Measurements from ENCODE around the gene CFAP73.
"Not testable (repeated sequence)": the region's sequence is repeated elsewhere in the genome, so short reads cannot be mapped to it uniquely, and the experiment has no call there.

The CFAP73 gene

DNA sequence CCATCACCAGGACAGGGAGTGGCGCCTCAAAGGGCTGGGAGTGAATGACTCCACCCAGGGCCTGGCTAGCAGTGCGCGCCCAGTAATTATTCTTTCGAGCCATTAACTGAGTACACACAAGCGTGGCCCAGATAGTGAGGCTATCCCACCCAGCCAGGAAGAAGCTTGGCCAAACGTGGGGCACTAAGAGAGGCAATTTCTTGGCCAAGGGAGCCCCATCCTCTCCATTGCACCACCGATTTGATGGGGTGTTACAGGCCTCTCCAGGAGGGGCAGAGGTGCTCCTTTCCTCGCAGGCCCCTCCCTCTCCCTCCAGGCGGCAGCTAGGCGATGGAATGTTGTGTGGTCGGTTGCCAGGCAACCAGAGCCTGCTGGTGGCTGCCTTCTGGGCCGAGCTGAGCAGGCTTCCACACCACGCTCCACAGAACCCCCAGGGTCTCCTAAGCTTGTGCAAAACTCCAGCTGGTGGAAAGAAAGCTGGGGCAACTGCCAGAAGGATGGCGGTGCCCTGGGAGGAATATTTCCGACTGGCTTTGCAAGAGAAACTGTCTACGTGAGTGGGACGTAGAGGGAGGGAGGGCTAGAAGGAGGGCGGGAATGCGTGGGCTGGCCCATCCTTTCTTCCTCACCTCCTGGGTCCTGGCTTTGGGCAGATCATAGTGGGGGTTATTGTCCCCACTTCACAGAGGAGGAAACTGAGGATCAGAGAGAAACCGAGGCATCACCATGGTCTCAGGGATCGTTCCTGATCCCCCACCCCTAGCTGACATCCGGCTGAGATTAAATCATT, at the start of gene CFAP73:
Gene CFAP73 (plus strand): TSS at position 364 of the 790 bp plus-strand sequence. CDS start 134 bp downstream, at position 498.
- DNase-seq (ENCODE audit: low spot score), result peak; percentile 80

DNA sequence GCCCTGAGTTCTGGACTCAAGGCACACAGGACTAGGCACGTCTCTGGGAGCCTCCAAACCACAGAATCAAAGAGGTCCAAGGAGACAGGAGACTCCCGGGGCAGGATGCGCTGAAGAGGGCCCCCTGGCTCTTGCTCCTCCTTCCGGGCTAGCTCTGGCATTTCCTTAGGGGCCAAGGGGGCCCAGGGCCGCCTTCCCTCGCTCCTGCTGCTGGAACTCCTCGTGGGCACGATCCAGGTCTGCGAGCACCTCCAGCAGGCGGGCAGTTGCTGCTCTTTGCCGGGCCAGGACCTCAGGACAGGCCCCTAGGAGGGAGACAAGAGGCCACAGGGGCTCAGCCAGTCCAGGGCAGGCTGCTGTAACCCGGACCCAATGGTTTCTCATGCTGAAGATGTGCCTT, 49.8 kb upstream of the CFAP73 start:
- DNase-seq (ENCODE audit: low spot score), result no peak

DNA sequence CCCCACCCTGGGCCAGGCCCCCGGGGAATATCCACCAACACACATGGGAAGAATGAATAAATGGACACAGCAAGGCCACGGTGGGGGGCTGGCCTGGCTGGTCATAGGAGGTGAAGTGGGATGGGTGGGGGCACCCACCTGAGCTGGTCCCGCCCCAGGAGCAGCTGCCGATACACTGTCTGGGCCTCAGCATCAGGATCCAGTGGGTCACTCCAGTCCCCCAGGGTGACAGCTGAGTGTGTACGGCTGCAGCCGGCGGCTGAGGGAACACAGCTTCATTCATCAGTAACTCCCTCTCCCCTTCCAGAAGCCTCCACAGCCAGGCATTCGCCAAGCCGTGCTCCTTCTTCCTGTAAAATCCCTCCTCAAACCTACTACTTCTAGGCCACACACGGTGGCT, 47.8 kb upstream of the CFAP73 start:
- no peak for DNase-seq (ENCODE audit: low spot score)

DNA sequence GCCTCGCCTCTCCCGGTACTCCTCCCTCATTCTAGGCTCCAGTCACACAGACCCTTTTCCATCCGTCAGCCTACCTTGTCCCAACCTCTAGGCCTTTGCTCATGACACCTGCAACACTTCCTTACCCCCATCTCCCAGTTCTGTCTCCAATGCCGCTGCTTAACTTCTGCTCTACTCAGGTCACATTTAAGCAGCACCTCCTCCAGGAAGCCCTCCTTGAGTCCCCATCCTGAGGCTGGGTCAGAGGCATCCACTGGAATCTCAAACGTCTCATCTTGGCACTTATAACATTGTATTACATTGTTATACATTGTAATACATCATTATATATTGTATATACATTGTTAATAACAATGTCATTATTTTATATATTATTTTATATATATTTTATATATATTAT, 46.7 kb upstream of the CFAP73 start:
- DNase-seq (ENCODE audit: low spot score), result no peak

DNA sequence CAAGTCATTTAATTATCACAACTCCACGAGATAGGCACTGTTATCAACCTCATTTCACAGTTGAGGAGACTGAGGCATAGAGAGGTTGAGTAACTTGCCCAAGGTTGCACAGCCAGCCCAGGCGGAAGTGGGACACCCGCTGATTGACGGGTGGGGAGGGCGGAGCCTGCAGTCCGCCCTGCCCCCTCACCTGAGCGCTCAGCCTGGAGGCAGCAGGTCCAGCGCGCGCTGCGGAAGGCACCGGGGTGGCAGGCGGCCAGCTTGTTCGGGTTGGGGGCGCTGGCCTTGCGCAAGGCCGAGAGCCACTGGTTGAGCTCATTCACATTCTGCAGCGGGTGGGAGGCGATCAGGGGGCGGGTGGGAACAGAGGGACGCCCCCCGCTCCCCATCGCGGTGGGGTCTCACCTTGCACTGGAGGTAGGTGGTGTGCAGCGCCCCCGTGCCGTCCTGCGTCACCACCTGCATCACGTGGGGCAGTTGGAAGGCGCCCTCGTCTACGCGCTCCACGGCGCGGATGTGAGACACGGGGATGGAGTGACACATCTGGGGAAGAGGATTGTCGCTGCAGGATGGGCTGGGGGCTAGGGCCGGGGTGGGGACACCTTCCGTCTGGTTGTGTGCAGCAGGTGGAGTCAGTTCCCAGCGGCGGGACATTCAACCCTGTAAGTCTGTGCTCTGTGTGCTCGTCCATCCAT, 45.6 kb upstream of the CFAP73 start:
- DNase-seq (ENCODE audit: low spot score), result peak; percentile 13

DNA sequence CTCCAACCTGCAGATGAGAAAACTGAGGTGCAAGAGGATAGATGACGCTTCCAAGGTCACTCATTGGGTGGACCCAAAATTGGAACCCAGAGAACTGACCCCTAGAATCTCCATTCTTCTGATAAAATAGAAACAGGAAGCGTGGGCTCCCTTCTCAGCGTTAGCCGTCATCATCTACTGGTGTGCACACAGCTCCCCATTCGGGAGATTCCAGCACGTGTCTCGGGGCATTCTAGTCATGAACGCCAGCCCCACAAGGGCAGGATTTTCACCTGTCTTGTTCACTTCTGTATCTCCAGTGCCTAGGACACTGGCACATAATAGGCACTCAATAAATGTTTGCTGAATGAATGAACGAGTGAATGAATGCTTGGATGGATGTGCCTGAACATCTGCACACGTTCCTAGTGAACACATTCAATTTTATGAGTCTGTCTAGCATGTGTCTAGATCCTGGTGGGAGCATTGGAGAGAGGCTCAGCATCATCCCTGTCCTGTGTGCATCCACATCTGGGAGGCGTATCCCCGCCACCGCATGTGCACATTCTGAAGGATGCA, 44.5 kb upstream of the CFAP73 start:
- DNase-seq (ENCODE audit: low spot score), result no peak

DNA sequence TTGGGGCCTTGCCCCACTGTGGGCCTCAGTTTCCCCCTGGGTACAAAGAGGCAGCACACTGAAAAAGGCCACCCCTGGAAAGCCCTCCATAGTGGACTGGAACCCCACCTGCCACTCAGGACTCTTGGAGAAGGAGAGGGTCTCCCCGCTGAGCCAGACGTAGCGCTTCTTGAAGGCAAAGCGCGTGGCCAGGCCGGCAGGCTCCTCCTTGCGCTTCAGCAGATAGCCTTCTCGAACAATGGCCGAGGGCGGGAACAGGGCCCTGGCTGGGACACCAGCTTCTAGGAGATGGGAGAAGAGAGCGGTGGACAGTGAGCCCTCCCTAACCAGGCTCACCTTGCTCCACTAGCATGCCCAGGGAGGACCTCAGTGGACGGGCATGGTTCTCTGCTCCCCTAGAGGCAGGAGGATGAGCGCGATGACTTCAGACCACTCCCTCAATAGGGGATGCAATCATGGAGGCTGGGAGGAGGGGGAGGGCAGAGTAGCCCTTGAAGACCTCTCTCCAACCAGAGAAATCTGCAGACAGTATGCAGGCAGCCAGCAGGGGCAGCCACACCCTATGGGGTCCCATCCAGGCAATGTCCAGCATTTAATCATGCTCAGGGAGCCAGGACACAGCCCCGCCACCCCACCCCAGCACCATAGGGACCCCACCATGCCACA, 43.8 kb upstream of the CFAP73 start:
- DNase-seq (ENCODE audit: low spot score), result no peak

DNA sequence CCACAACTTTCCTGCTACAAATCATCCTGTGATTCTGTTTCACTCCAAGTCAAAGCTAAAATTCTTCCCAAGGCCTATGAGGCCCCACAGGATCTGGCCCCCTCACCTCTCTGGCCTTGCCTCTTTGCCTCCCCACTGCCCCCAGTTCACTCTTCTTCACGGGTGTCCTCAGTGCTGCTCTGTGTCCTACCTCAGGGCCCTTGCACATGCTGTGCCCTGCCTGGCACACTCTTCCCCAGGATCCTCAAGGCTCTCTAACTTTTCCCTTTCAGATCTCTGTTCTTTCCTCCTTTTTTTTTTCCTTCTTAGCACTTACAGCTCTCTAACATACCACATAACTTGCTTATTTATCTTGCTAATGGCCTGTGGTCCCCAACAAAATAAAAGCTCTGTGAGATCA, 43.2 kb upstream of the CFAP73 start:
- DNase-seq (ENCODE audit: low spot score), result no peak

DNA sequence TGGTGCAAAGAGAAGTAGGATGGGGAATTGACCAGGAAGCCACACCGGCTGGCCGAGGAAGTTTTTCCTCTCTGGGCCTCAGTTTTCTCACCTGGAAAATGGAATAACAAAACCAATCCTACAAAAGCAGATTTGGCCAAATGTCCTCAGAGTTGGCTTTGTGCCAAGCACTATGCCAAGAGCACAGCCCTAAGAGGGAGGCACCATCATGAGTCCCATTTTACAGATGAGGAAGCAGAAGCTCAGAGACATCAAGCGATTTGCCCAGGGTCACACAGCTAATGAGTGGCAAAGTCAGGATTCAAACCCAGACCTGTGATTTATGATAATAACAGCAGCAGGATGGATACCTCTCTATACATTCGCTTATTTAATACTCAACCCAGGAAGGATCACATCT, 41.2 kb upstream of the CFAP73 start:
- no peak for DNase-seq (ENCODE audit: low spot score)

DNA sequence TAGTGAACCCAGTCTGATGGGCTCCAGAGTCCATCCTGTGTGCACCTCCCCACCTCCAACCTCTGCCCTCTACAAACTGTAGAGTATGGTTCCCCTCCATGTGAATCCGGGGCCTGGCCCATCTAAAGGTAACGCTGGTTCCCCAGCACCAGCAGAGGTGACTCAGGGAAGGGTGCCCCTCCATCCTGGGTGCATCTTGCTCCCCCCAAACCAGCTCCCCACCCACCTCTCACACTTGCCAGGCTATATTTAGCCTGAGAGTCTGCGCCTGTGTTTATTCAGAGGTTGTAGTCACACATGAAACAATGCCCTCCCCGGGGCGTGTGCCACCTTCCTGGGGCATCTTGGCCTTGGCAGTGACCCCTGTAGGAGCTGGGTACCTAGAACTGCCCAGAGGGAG, 40.2 kb upstream of the CFAP73 start:
- no peak for DNase-seq (ENCODE audit: low spot score)

DNA sequence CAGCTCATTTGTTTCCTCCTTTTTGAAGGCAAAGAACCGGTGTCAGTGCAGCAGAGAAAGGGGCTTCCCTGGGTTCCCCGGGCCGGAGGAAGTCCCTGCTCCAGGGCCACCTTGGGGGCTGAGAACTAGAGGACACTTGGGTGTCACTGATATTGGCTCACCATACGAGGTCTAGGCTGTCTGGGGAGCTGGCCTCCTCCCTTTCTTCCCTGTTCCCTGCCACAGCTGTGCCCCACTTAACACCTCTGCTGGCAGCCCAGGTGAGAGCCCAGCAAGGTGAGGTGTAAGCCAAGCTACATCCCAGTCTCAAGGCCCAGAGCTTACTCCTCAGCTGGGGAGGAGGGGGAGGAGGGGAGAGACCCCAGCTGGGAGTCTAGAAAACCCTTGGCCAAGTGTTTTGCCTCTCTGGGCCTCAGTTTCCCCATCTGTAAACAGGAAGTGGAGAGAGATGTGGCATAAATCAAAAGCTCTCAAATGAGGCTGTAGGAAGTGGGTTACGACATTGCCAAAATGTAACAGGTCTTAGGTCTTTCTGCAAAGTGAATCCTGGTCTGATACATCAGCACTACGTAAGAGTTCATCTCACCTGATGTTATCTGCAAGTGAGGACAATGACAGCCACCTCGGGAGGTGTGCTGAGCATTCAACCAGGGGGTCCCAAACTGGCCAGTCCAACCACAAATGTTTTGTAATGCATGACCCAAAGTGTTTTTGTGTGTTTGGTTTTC, 39.5 kb upstream of the CFAP73 start:
- DNase-seq (ENCODE audit: low spot score), result no peak

DNA sequence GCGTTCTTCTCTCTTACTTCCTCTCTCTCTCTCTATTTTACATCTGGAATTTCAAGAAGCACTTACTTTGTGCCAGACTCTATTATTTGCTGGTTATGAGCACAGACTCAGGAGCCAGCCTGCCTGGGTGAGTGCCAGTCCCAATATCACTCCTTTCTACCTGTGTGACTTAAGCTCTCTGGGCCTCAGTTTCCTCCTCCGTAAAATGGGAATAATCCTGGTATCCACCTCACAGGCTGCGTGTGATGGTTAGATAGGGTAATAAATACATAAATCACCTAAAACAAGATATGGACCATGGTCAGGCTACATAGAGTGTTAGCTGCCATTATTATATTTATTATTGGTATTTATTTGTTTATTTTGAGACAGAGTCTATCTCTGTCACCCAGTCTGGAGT, 38.3 kb upstream of the CFAP73 start:
- DNase-seq (ENCODE audit: low spot score), result no peak

DNA sequence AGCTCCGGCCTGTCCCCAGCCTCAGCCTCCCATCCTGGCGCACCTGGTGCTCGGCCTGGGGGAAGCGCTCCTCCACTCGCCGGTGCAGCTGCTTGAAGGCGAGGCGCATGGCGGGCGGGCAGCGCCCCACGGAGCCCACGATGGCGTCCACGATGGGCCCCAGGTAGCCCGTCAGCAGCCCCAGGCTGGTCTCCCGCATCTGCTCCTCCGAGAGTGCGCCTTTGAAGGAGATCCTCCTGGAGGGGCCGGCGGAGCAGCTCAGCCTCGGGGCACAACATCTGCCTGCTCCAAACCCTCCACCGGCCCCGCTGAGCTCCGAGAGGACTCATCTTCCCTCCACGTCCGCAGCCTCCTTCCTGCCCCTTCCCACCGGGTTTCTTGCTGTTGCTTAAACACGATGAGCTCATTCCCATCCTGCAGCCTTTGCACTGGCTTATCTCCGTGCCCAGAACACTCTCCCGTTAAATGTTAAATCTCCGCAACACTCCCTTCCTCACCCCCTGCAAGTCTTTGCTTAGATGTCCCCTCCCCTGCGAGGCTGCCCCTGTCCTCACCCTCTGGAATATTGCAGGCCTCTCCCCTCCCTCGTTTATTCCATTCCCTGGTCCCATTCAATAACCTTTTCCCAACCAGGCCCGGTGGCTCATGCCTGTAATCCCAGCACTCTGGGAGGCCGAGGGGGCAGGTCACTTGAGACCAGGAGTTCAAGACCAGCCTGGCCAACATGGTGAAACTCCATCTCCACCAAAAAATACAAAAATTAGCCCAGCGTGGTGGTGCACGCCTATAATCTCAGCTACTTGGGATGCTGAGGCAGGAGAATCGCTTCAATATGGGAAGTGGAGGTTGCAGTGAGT, 37.3 kb upstream of the CFAP73 start:
- DNase-seq (ENCODE audit: low spot score), result no peak

DNA sequence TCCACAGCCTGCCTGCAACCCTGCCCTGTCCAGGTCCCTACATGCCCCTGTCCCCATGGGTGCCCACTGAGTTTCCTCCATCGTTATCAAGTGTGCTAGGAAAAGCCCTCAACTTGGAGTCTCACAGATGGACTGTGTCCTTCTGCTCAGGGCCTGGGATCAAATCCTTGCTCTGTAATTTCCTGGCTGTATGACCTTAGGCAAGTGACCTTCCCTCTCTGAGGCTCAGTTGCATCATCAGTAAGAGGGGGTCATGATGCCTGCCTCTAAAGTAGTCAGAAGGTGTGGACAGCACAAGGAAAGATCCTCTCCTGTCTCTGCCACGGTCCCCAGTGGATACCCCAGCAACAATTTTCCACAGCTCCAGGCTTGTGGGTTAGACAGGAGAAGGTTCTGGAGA, 36.1 kb upstream of the CFAP73 start:
- no peak for DNase-seq (ENCODE audit: low spot score)

DNA sequence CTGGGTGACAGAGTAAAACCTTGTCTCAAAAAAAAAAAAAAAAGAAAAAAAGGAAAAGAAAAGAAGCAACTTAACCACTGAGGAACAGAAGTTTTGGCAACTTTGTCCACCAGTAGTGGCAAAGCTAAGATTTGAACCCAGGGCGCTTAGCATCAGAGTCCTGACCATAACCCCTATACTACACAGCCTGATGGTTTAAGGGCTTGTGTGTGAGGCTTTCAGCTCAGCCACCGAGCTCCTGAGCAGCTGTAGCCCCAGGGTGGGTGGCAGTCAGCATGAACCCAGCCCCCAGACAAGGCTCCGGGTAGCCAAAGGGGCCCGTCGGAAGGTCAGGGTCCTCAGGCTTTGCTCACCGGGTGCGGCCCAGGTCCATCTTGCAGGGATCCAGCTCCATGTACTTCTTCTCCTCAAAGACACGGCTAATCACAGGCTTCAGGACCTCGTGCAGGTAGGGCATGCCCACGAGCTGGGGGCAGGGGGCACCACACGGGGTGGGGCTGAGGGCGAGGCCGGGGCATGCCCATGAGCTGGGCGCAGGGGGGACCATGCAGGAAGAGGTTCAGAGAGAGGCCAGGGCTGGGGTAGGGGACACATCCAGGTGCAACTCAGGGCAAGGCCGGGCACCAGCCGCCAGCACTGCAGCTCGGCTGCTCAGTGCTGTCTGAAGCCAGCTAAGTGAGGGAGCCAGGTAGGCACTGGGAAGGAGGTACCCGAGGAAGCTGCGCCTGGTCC, 34.9 kb upstream of the CFAP73 start:
- DNase-seq (ENCODE audit: low spot score), result no peak

DNA sequence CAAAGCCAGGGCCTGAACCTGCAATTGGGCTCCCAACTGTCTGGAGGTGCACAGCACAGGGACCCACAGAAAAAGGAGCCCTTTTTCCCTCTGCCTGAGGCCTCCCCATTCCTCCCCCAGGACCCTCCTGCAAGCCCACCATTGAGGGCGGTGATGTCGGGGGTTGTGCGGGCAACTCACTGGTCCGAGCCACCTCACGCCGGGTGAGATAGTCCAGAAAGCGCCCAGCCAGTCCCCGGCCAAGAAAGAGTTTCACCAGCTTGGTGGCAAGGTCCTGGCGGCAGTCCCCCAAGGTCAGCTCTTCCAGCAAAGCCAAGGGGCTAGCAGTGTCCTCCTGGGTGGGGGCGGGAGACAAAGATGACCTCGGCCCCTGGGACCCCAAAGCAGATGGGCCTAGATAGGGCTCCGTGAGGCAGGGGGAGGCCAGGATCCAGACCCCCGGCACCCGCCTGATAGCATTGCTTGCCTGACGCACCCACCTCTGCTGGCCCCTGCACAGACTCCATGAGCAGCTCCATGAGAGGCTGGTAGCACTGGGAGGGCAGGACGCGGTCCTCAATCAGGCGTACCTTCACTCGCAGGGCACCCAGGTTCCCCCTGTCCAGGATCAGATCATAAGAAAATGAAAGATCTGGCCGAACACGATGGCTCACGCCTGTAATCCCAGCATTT, 33.9 kb upstream of the CFAP73 start:
- no peak for DNase-seq (ENCODE audit: low spot score)

DNA sequence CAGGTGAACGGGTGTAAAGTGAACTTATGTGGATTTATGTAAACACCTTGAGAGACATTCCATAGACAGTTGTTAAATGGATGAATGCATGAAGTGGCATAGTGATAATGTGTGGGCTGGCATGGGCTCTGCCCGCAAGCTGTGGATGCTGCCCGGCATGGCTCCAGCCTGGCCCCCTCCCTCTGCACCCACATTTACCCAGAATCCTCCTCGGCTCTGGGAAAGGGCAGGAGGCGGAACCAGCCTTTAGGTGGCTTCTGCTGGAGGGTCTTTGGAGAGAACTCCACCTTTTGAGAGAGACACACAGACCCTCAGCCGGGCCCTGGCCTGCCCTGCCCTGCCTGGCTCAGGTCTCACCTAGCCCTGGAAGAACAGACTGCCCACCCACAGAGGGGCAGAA, 32.6 kb upstream of the CFAP73 start:
- no peak for DNase-seq (ENCODE audit: low spot score)

DNA sequence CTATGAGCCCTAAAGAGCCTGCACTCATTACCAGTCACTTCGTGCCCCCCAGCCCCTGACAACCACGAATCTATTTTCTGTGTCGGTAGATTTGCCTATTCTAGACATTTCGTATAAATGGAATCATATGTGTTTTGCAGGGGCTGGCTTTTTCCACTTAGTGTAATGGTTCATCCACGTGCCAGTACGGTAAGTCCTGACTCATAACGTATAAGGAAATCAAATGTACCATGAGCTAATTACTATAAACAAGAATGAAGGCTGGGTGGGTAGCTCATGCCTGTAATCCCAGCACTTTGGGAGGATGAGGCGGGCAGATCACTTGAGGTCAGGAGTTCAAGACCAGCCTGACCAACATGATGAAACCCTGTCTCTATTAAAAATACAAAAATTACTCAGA, 31.8 kb upstream of the CFAP73 start:
- DNase-seq (ENCODE audit: low spot score), result not testable (repeated sequence)

DNA sequence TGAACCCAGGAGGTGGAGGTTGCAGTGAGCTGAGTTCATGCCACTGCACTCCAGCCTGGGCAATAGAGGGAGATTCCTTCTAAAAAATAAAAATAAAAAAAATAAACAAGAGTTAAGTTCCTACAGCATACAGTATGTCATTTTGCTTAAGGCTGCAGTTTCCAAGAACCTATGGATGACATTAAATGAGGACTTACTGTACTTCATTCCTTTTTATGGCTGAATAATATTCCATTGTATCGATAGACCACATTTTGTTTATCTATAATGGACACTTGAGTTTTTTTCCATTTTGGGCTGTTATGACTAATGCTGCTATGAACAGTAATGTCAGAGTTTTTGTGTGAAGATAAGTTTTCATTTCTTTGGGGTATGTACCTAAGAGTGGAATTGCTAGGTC, 31.4 kb upstream of the CFAP73 start:
- no peak for DNase-seq (ENCODE audit: low spot score)

Measured in cerebellar cortex (tissue), 1 donor.